GM18517 (cell line): ENCODE data around the gene PCNX2.
"Not testable (repeated sequence)": the region's sequence is repeated elsewhere in the genome, so short reads cannot be mapped to it uniquely, and the experiment has no call there.

Source experiments
- ATAC-seq: cut with Tn5 transposase; IDR thresholded peaks from one replicate; pipeline ENCODE4 v1.9.1; 2021; ENCODE audit warnings: mild to moderate bottlenecking, moderate library complexity; ENCODE audit not compliant: unreplicated experiment

PCNX2 gene

GRCh38 chr1:233172201-233172600 is 123.3 kb downstream of the PCNX2 start:
- ATAC-seq: no peak

GRCh38 chr1:233170741-233171140 is 124.8 kb downstream of the PCNX2 start:
- no peak for ATAC-seq

GRCh38 chr1:233168384-233168783 is 127.1 kb downstream of the PCNX2 start:
- ATAC-seq: no peak

GRCh38 chr1:233166896-233167295 is 128.6 kb downstream of the PCNX2 start:
- ATAC-seq: no peak

GRCh38 chr1:233163696-233164095 is 131.8 kb downstream of the PCNX2 start:
- ATAC-seq: no peak

- ATAC-seq: no peak
Measured at GRCh38 chr1:233158322-233158721, 137.2 kb downstream of the PCNX2 start.

GRCh38 chr1:233157245-233157644 is 138.3 kb downstream of the PCNX2 start:
- ATAC-seq: no peak

GRCh38 chr1:233151861-233152260 is 143.7 kb downstream of the PCNX2 start:
- no peak for ATAC-seq

- no peak for ATAC-seq
Measured at GRCh38 chr1:233144434-233144833, 151.1 kb downstream of the PCNX2 start.

GRCh38 chr1:233143241-233143640 is 152.3 kb downstream of the PCNX2 start:
- no peak for ATAC-seq

GRCh38 chr1:233140974-233141373 is 154.6 kb downstream of the PCNX2 start:
- no peak for ATAC-seq

- ATAC-seq: no peak
Measured at GRCh38 chr1:233140499-233140898, 155.0 kb downstream of the PCNX2 start.

- ATAC-seq: no peak
Measured at GRCh38 chr1:233138788-233139585, 156.5 kb downstream of the PCNX2 start.

- ATAC-seq: no peak
Measured at GRCh38 chr1:233135833-233136232, 159.7 kb downstream of the PCNX2 start.

GRCh38 chr1:233132445-233132844 is 163.1 kb downstream of the PCNX2 start:
- no peak for ATAC-seq

- not testable (repeated sequence) for ATAC-seq
Measured at GRCh38 chr1:233129031-233129430, 166.5 kb downstream of the PCNX2 start.

GRCh38 chr1:233127157-233127556 is 168.4 kb downstream of the PCNX2 start:
- ATAC-seq: no peak

- ATAC-seq: no peak
Measured at GRCh38 chr1:233122779-233123178, 172.7 kb downstream of the PCNX2 start.

- no peak for ATAC-seq
Measured at GRCh38 chr1:233121947-233122559, 173.5 kb downstream of the PCNX2 start.

- ATAC-seq: no peak
Measured at GRCh38 chr1:233114860-233115259, 180.7 kb downstream of the PCNX2 start.

- no peak for ATAC-seq
Measured at GRCh38 chr1:233114159-233114558, 181.4 kb downstream of the PCNX2 start.
